Raji (cell line): Measurements from ENCODE around the gene KCNJ6.

Experiments used
- POLR2A ChIP-seq: IDR thresholded peaks from 2 replicates; pipeline ENCODE4 v1.6.1; 2011; ENCODE audit warnings: low read depth, low read length, control low read depth; ENCODE audit not compliant: insufficient read depth

Gene KCNJ6

GRCh38 chr21:37673801-37674575 lies 242.3 kb downstream of the KCNJ6 start:
- no peak for TF ChIP-seq POLR2A

DNA sequence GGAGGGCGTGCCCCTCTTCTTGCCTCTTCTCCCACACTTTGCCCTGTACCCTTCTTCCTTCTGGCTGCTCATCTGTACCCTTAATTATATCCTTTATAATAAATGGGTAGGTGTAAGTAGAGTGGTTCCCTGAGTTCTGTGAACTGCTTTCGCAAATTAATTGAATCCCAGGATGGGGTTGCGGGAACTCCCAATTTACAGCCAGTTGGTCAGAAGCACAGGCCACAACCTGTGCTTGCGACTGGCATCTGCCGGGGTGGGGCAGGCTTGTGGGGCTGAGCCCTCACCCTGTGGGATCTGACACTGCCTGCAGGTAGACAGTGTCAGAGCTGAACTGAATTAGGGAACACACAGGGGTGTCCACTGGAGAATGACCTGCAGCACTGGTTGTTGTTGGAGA lies 244.9 kb downstream of the KCNJ6 start:
- TF ChIP-seq POLR2A, result no peak

- TF ChIP-seq POLR2A, result no peak
Measured at GRCh38 chr21:37670883-37671282, 245.4 kb downstream of the KCNJ6 start.

- TF ChIP-seq POLR2A, result no peak
Measured at GRCh38 chr21:37669249-37669648, 247.0 kb downstream of the KCNJ6 start.

DNA sequence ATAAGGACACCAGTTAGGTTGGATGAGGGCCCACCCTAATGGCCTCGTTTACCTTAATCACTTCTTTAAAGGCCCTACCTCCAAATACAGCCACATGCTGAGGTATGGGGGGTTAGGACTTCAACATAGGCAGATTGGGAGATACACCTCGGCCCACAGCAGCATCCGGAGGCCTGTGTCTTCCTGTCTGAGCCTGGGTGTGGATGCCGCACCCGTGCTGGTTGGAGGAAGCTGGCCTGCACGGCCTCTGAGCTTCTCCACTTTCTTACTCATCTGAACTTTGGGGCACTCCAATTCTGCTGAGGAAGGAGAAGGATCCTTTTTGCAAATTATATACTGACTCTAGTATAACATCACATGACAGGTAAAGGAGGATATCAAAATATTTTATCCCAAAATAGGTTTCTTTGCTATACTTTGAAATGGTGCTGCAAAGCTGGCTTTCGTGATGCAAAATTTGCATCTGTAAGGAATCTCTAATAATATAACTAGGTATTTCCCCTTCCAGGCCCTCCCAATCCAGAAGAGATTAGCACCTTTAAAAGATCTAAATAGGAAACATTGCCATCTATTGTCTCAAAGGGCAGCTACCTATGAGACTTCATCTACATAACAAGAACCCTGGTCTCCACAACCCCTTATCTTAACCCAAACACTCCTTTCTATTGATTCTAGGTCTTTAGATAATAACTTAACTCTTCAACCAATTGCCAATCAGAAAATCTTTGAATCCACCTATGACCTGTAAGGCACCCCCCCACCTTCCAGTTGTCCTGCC lies 247.6 kb downstream of the KCNJ6 start:
- no peak for TF ChIP-seq POLR2A

GRCh38 chr21:37667380-37667779 lies 248.9 kb downstream of the KCNJ6 start:
- TF ChIP-seq POLR2A, result no peak

DNA sequence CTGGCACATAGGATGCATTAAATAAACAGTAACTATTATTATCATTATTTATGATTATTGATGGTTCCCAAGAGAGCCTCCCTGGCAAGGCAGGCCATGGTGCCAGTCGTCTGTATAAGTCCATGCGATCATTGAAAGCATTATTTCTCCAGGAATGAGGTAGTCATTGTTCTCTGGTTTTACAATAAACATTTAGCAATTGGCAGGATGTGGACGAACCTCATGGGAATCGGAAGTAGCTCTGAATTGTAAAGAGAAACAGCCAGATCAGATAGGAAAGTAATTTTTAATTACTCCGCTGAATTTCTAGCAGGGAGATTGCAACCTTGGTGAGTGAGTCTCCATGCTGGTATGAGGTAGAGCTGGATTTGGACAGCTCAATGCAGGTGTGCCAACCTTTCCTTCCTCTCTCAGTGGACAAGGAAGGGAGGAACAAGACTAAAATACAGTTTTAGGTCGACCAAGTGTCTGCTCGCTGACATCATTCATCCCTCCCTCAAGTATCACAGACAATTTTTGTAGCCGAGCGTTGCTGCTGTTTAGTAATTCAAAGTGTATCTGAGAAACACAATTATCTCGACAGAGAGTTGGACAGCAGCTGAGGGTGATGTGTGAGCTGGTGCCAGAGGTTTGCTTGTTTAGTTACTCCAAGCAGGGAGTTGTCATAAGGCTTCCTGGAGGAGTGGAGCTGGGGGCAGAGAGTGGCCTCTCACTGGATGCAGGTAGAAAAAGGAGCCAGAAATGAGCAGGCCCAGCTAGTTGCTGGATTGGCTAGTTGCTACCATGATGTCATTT lies 250.8 kb downstream of the KCNJ6 start:
- TF ChIP-seq POLR2A, result no peak

DNA sequence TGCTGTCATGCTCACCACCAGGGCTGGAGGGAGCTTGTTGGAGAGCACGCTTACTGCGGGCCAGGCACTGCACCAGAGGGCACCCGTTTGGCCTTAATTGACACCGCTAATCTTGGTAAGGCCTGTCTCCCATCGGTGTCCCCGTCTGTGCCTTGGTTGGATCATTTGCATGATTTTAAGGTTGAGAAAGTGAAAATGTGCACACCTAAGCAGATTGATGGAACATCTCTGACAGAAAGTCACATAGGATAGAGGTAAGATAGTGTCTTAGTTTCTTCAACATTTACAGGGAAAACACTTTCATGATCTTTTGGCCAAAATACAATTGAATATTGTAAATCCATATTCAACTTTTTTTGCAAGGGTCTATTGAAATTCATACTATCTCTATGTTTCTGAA lies 255.5 kb downstream of the KCNJ6 start:
- no peak for TF ChIP-seq POLR2A

GRCh38 chr21:37659874-37660273 lies 256.4 kb downstream of the KCNJ6 start:
- no peak for TF ChIP-seq POLR2A

DNA sequence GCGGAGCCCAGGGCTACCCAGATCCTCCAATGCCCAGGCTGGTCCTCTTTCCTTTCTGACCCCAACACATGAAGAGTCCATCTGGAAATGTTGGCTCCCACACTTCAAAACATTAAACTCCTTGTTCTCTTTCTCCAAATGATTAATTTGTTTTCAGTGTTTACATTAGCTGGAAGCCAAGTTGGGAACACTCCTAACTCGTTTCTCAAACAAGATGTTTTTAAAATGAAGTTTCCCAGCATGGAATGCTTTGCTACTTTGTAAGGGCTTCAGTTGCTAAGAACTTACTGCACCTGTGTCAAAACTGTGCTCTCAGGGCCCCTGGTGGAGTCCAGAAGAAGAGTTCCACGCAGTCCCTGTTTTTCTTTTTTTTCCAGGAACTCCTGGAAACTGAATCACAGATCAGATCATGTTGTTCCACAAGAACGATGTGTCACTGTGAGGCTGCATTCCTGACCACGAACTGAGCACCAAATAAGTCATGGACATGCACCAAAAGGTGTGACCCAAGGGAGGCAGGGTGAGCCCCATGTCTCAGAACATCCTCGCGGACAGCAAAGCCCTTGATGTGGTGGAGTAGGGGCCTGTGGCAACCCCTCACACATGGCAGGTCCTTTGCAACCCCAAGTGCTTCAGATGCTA lies 257.3 kb downstream of the KCNJ6 start:
- TF ChIP-seq POLR2A, result no peak

DNA sequence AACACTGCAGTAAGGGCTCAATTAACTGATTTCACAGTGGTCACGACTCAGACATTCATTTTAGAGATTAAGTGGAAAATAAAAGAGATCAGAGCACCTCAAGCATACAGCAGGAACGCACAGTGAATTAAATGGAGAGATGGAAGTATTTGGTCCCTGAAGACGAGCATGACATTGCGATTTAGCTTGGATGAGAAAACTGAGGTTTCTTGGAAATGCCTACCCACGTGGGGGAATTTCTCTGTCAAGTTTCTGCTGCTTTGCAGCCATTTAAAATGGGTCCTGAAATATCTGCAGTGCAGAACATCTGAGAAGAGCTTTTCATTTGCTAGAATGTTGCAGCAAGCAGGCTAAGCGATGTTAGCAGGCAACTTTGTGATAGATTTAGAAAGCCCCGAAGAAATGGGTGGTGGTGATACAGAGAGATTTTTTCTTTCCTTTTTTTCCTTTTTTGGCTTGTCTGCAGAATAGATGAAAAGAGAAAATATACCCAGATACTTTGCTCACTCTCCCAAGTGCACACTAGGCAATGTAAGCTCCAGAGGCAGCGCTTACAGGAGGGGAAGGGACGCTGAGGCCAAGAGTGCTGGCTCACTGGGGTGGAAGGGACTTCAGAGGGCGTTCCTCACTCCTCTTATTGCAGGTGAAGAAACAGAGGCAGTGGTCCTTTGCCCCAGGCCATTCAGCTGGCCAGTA lies 258.0 kb downstream of the KCNJ6 start:
- TF ChIP-seq POLR2A, result no peak

- no peak for TF ChIP-seq POLR2A
Measured at GRCh38 chr21:37656899-37657298, 259.4 kb downstream of the KCNJ6 start.

GRCh38 chr21:37655611-37656300 lies 260.5 kb downstream of the KCNJ6 start:
- TF ChIP-seq POLR2A, result no peak

DNA sequence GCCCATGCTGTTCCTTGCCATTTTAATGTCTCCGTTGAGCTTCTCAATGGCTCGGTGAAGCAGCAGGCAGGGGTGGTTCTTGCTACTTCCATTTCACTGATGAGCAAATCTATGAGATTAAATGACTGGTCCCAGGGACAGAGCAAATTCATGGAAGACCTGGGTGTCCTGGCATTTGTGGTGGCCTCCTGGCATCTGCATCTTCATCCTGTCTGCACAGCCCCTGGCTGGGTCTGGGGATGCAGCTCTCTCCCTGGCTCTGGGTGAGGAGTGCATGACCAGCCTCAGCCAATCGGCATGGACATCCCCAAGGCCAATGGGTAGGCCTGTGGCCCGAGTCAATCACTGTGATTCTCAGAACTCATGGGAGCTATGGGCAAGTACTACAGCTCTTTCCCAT lies 261.7 kb downstream of the KCNJ6 start:
- no peak for TF ChIP-seq POLR2A
